Esophagus squamous epithelium (tissue), 4 donors: Measurements from ENCODE around the gene SMCP.

Source experiments
- CTCF ChIP-seq, 6 experiments: fragments of 450-650 bp in 4 of 6; fragments of 200-600 bp in 2 of 6; sonication (generic) in 2 of 6; IDR thresholded peaks; one replicate each; pipeline ENCODE4 v1.5.1; 2016 to 2019; ENCODE audit warnings: antibody characterized with exemption in 6 of 6, mild to moderate bottlenecking in 4 of 6, moderate library complexity in 4 of 6
- POLR2A ChIP-seq, 4 donors: fragments of 450-650 bp; IDR thresholded peaks; one replicate each; pipeline ENCODE4 v1.6.1; 2017; ENCODE audit warnings: antibody characterized with exemption in 4 of 4, mild to moderate bottlenecking in 4 of 4, moderate library complexity in 3 of 4

- TF ChIP-seq CTCF (IDR thresholded peaks at IDR 0.05) (no peak), POLR2A (IDR thresholded peaks at IDR 0.05) (no peak)
Measured at GRCh38 chr1:152907686-152908601, 29.8 kb downstream of the SMCP start, which contains the start of gene IVL.
